Psoas muscle (tissue), 8 donors: ENCODE measurements around the gene GRID1. TPM values are rescaled to one million over a fixed set of nuclear protein-coding genes. Genes with fewer than 3 reads are reported as not detected.

Source experiments
- ATAC-seq, 4 donors: fragments of 200-7000 bp; cut with Tn5 transposase; one replicate each; pipeline ENCODE4 v1.9.1; 2020; ENCODE audit warnings: moderate library complexity in 3 of 4, mild to moderate bottlenecking in 2 of 4
- DNase-seq, 2 donors: peaks; one replicate each; pipeline ENCODE4 v3.0.0-alpha.2; 2020
- H3K27ac ChIP-seq: fragments of 200-600 bp; one replicate; pipeline ENCODE4 v1.8.0; 2022
- H3K27me3 ChIP-seq, 3 donors: fragments of 200-600 bp in 1 of 3; one replicate each; pipeline versions ENCODE4 v1.6.1 to v1.8.0; 2013 to 2022; ENCODE audit warnings: low read length in 2 of 3, mild to moderate bottlenecking in 2 of 3, moderate library complexity in 1 of 3; ENCODE audit not compliant: insufficient read depth in 3 of 3
- H3K36me3 ChIP-seq, 2 donors: fragments of 200-600 bp in 1 of 2; one replicate each; pipeline versions ENCODE4 v1.6.1 to v1.8.0; 2013 to 2022; ENCODE audit warnings: low read depth in 1 of 2, mild to moderate bottlenecking in 1 of 2, moderate library complexity in 1 of 2; ENCODE audit not compliant: insufficient read depth in 1 of 2
- H3K4me1 ChIP-seq: fragments of 200-600 bp; one replicate; pipeline ENCODE4 v1.8.0; 2022
- H3K4me3 ChIP-seq: fragments of 200-600 bp; one replicate; pipeline ENCODE4 v1.8.0; 2022; ENCODE audit warnings: mild to moderate bottlenecking
- H3K9me3 ChIP-seq: fragments of 200-600 bp; one replicate; pipeline ENCODE4 v1.8.0; 2022
- WGBS, 3 donors: extraction: QIAGEN DNeasy Blood & Tissue Kit; methylation state at CpG; one replicate each; pipeline versions ENCODE4 v1.1.6 to v1.1.7; 2013; 5-methylcytosine and 5-hydroxymethylcytosine counted together
- intact Hi-C, 2 donors: fragments of 100-400 bp; cut with DNase I; formaldehyde crosslinking; loops; one replicate each; pipeline versions ENCODE4 v1.11.0 to v1.14.2; 2022
- polyA plus RNA-seq, 3 donors: library from polyadenylated mRNA; stranded (reverse); fragments of 200-250 nt; gene quantifications; one replicate each; pipeline ENCODE4 v1.2.3, GENCODE V29; 2013
- total RNA-seq, 4 donors: library from RNA; stranded (reverse); fragmentation: NEBNext Ultra II Directional in 2 of 4; extraction: Animal tissue kit (Norgen Biotek cat#: 25700) in 2 of 4; gene quantifications; one replicate each; pipeline versions ENCODE4 v1.2.1 to v1.2.4, GENCODE V29; 2021 to 2023
- TF ChIP-seq, protein P1 (sequence below): fragments of 200-600 bp; IDR thresholded peaks from one replicate; pipeline ENCODE4 v1.8.0; 2022; ENCODE audit warnings: antibody characterized with exemption
- donor health status: healthy with polysubstance abuse.
- donor health status: DM: no; HTN: no; CAD: no; lungs with moderate emphysema.
- donor health status: Bipolar disorder and iron deficiency.
- donor health status: healthy.
- donor health status: DM: yes; HTN: yes; CAD: no.
- donor health status: DM: no; HTN: no; CAD: no.
- donor health status: DM: no; HTN: no; CAD: no.
- donor health status: DM: yes; HTN: yes; CAD: no.

Gene GRID1
- total and polyA plus RNA-seq, 7 donors = 0.17 to 0.56 (median 0.24) TPM

DNA sequence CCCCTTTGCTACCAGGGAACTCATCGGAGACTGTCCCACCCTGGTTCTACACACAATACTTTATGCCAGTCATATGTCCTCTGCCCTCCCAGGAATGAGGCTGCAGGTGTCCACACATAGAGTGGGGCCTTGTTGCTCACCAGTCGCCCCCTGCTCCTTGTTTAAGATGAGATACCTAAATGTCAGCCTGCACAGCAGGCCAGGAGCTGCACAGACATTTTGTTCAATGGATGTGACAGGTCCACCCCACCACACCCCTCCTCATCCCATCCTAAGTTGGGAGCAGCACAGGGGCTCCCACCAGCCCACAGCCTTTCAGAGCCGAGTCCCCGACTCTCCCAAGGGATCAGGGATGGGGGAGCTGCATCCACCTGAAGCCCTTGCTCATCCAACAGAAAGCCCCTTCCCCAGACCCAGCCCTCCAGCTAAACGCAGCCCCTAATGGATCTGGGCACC is 6.2 kb upstream of the GRID1 start:
- Histone ChIP-seq H3K4me1 (peaks cover 3% of the 10 kb centered on the region), H3K27ac (no peak overlapping the region), H3K4me3 (no peak overlapping the region), H3K36me3 (no peaks in the 10 kb centered on the region), H3K27me3 (peaks cover 0 to 32% (median under 1%) of the 10 kb centered on the region in 3 donors), H3K9me3 (no peaks in the 10 kb centered on the region)
- intact Hi-C loops = no loop called here
- TF ChIP-seq, protein P1, sequence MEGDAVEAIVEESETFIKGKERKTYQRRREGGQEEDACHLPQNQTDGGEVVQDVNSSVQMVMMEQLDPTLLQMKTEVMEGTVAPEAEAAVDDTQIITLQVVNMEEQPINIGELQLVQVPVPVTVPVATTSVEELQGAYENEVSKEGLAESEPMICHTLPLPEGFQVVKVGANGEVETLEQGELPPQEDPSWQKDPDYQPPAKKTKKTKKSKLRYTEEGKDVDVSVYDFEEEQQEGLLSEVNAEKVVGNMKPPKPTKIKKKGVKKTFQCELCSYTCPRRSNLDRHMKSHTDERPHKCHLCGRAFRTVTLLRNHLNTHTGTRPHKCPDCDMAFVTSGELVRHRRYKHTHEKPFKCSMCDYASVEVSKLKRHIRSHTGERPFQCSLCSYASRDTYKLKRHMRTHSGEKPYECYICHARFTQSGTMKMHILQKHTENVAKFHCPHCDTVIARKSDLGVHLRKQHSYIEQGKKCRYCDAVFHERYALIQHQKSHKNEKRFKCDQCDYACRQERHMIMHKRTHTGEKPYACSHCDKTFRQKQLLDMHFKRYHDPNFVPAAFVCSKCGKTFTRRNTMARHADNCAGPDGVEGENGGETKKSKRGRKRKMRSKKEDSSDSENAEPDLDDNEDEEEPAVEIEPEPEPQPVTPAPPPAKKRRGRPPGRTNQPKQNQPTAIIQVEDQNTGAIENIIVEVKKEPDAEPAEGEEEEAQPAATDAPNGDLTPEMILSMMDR = no peak
- 78 to 88% (median 85%) methylated on average over 5 of the region's 5 CpGs for WGBS, 3 donors
- ATAC-seq = no peak
- DNase-seq = no peak

GRCh38 chr10:86372119-86372783 is 5.7 kb upstream of the GRID1 start:
- H3K27ac ChIP-seq = no peak overlapping the region
- TF ChIP-seq, protein P1 = no peak
- H3K4me1 ChIP-seq = peaks cover 3% of the 10 kb centered on the region
- H3K9me3 ChIP-seq = no peaks in the 10 kb centered on the region
- intact Hi-C loops = no loop called here
- DNase-seq (no peak), ATAC-seq (no peak)
- no peaks in the 10 kb centered on the region for H3K36me3 ChIP-seq
- peaks cover 0 to 34% (median 5%) of the 10 kb centered on the region in 3 donors for H3K27me3 ChIP-seq
- no peak overlapping the region for H3K4me3 ChIP-seq
- WGBS, 3 donors = 69 to 74% (median 71%) methylated on average over 6 to 7 of the region's 7 CpGs

DNA sequence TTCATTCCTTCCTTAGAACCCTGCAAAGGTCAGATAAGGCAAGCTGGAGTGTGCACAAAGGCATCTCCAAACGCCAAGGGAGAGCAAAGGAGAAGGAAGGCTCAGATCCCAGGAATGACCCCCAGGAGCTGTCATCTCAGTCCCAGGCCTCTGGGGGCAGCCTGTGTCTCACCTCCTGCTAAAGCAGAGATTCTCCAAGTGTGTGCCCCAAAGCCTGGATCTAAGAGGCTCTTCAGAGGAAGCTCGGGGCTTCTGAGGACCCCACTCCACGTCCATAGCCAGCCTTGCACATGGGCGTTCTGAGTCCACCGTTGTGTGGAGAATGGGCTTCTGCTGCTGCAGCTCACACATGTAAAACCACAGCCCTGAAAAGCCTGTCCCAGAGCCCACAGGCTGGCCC is 5.1 kb upstream of the GRID1 start:
- WGBS, 3 donors = 75 to 81% (median 80%) methylated on average over 4 to 5 of the region's 5 CpGs
- H3K27ac ChIP-seq = no peak overlapping the region
- TF ChIP-seq, protein P1 = no peak
- intact Hi-C loops = no loop called here
- peaks cover 0 to 35% (median 10%) of the 10 kb centered on the region in 3 donors for H3K27me3 ChIP-seq
- no peak overlapping the region for H3K4me3 ChIP-seq
- no peak for ATAC-seq
- no peaks in the 10 kb centered on the region for H3K9me3 ChIP-seq
- no peak for DNase-seq
- H3K4me1 ChIP-seq = no peaks in the 10 kb centered on the region
- no peaks in the 10 kb centered on the region for H3K36me3 ChIP-seq

GRCh38 chr10:86371116-86371515 is 4.5 kb upstream of the GRID1 start:
- ATAC-seq = no peak
- 76 to 85% (median 83%) methylated on average over 7 of the region's 7 CpGs for WGBS, 3 donors
- Histone ChIP-seq H3K36me3 (no peaks in the 10 kb centered on the region), H3K9me3 (no peaks in the 10 kb centered on the region), H3K27me3 (peaks cover 0 to 34% (median 10%) of the 10 kb centered on the region in 3 donors), H3K4me3 (no peak overlapping the region), H3K4me1 (no peaks in the 10 kb centered on the region), H3K27ac (no peak overlapping the region)
- intact Hi-C loops = no loop called here
- TF ChIP-seq, protein P1 = no peak
- no peak for DNase-seq
